HepG2 (cell line): ENCODE results near the gene CORO1C. TPM values are rescaled to one million over a fixed set of nuclear protein-coding genes. Genes with fewer than 3 reads are reported as not detected.

Experiments used
- ARID2 ChIP-seq: sonication (generic); formaldehyde crosslinking; IDR thresholded peaks from 2 replicates; pipeline ENCODE4 v1.8.1; 2022; ENCODE audit warnings: mild to moderate bottlenecking, missing genetic modification reagents, borderline replicate concordance
- BHLHE40 ChIP-seq: IDR thresholded peaks from 2 replicates; pipeline ENCODE4 v1.6.1; 2011; ENCODE audit warnings: low read length, improper control_type of control experiment
- CBX5 ChIP-seq: sonication (generic); formaldehyde crosslinking; IDR thresholded peaks from 2 replicates; pipeline ENCODE4 v1.4.0; 2020; ENCODE audit warnings: missing genetic modification reagents, borderline replicate concordance
- KIAA2018 ChIP-seq: sonication (generic); formaldehyde crosslinking; IDR thresholded peaks from 2 replicates; pipeline ENCODE4 v1.5.0; 2020; ENCODE audit warnings: mild to moderate bottlenecking, missing genetic modification reagents, borderline replicate concordance
- KLF9 ChIP-seq: IDR thresholded peaks from 2 replicates; pipeline ENCODE4 v1.6.1; 2016; ENCODE audit warnings: low read depth
- KMT2B ChIP-seq: IDR thresholded peaks from 2 replicates; pipeline ENCODE4 v1.6.1; 2016; ENCODE audit warnings: missing genetic modification reagents, missing compliant biosample characterization
- MAFK ChIP-seq, 2 experiments: IDR thresholded peaks in 1 of 2; conservative IDR thresholded peaks in 1 of 2; 2 replicates each; pipeline ENCODE4 v1.6.1; 2011; ENCODE audit warnings: improper control_type of control experiment in 2 of 2, low read length in 2 of 2
- NR1H2 ChIP-seq: sonication (generic); formaldehyde crosslinking; IDR thresholded peaks from 2 replicates; pipeline ENCODE4 v1.8.1; 2022; ENCODE audit warnings: low read depth, missing genetic modification reagents, borderline replicate concordance
- PAF1 ChIP-seq: IDR thresholded peaks from 2 replicates; pipeline ENCODE4 v1.6.1; 2016; ENCODE audit warnings: missing genetic modification reagents, missing compliant biosample characterization
- PAWR ChIP-seq: sonication (generic); formaldehyde crosslinking; IDR thresholded peaks from 2 replicates; pipeline ENCODE4 v1.4.0; 2020; ENCODE audit warnings: missing genetic modification reagents, mild to moderate bottlenecking, borderline replicate concordance
- RFX3 ChIP-seq: IDR thresholded peaks from 2 replicates; pipeline ENCODE4 v1.6.1; 2016; ENCODE audit warnings: missing biosample characterization, missing genetic modification reagents
- SIX1 ChIP-seq: sonication (generic); formaldehyde crosslinking; IDR thresholded peaks from 2 replicates; pipeline ENCODE4 v1.4.0; 2020; ENCODE audit warnings: missing genetic modification reagents, borderline replicate concordance
- ZBTB10 ChIP-seq: sonication (generic); formaldehyde crosslinking; IDR thresholded peaks from 2 replicates; pipeline ENCODE4 v1.4.0; 2020; ENCODE audit warnings: missing genetic modification reagents, borderline replicate concordance
- ZNF382 ChIP-seq: sonication (generic); formaldehyde crosslinking; IDR thresholded peaks from 2 replicates; pipeline ENCODE4 v1.5.0; 2020; ENCODE audit warnings: missing genetic modification reagents, mild to moderate bottlenecking, borderline replicate concordance
- ZNF512B ChIP-seq: sonication (generic); formaldehyde crosslinking; IDR thresholded peaks from 2 replicates; pipeline ENCODE4 v1.5.1; 2020; ENCODE audit warnings: missing genetic modification reagents, mild to moderate bottlenecking, borderline replicate concordance
- ZNF839 ChIP-seq: sonication (generic); formaldehyde crosslinking; IDR thresholded peaks from 2 replicates; pipeline ENCODE4 v1.4.0; 2020; ENCODE audit warnings: missing genetic modification reagents, mild to moderate bottlenecking, borderline replicate concordance
- polyA plus RNA-seq, 8 experiments: library from polyadenylated mRNA; depleted of rRNA in 3 of 8; stranded (reverse) in 7 of 8; unstranded in 1 of 8; fragments of >200 nt; fragmentation: Illumina TruSeq in 4 of 8; extraction: Trizol in 4 of 8; gene quantifications; 2 replicates each; pipeline versions ENCODE4 v1.2.1 to v1.2.3, GENCODE V29; 2011 to 2016; ENCODE audit warnings: low read depth in 4 of 8, missing spikeins in 1 of 8, mixed read lengths in 1 of 8; ENCODE audit not compliant: insufficient read depth in 1 of 8
- total RNA-seq, 5 experiments: library from RNA; depleted of rRNA; stranded (reverse); fragments of >200 nt; fragmentation: Illumina TruSeq; extraction: Trizol; gene quantifications; 2 replicates each; pipeline ENCODE4 v1.2.3, GENCODE V29; 2016; ENCODE audit warnings: low read depth in 1 of 5

CORO1C gene
- total and polyA plus RNA-seq, 2 of the 13 experiments (the other 11 are each of a cell fraction or from before 2014, with no cell fraction given) = 73.7 to 131 TPM

GRCh38 chr12:108620236-108620879 is 111.0 kb downstream of the CORO1C start (continued):
- TF ChIP-seq PAWR (CRISPR knock-in tag) = no peak
- TF ChIP-seq RFX3 (CRISPR knock-in tag) = no peak
- no peak for TF ChIP-seq NR1H2 (CRISPR knock-in tag)
- 0 out of 2 replicates have a peak, but pooled peaks have one; percentile 50 for TF ChIP-seq ZNF512B
- TF ChIP-seq ZBTB10 (CRISPR knock-in tag) = no peak
- no peak for TF ChIP-seq ARID2 (CRISPR knock-in tag)
- TF ChIP-seq KLF9 = no peak
- TF ChIP-seq CBX5 (CRISPR knock-in tag) = no peak
- TF ChIP-seq PAF1 (CRISPR knock-in tag) = no peak
- TF ChIP-seq SIX1 (CRISPR knock-in tag) = no peak
- TF ChIP-seq ZNF839 (CRISPR knock-in tag) = no peak
- TF ChIP-seq BHLHE40 = no peak
- no peak for TF ChIP-seq KMT2B
- TF ChIP-seq KIAA2018 (CRISPR knock-in tag) = no peak
- TF ChIP-seq ZNF382 (CRISPR knock-in tag) = no peak
- TF ChIP-seq MAFK (conservative IDR thresholded peaks at IDR 0.05 in 1 of 2, IDR thresholded peaks at IDR 0.05 in 1 of 2; ENCODE audit: low read length in 2 of 2) = peak; percentile 13 to 15; a peak in 2 of 4 replicates
